Hippocampal formation (tissue), 2 donors: Measurements from ENCODE around the gene RAB40C.

Source experiments
- DNase-seq, 2 donors: peaks; one replicate each; lab custom pipeline; 2025; lab: John Stamatoyannopoulos, UW

Gene RAB40C

GRCh38 chr16:616733-617586 is 27.1 kb downstream of the RAB40C start:
- no peak for DNase-seq

- no peak for DNase-seq
Measured at GRCh38 chr16:617855-618254, 28.0 kb downstream of the RAB40C start.

GRCh38 chr16:619476-620100 is 29.7 kb downstream of the RAB40C start:
- no peak for DNase-seq

- no peak for DNase-seq
Measured at GRCh38 chr16:620700-621525, 31.0 kb downstream of the RAB40C start.

- DNase-seq = no peak
Measured at GRCh38 chr16:621526-622105, 31.8 kb downstream of the RAB40C start.

GRCh38 chr16:622920-623280 is 33.0 kb downstream of the RAB40C start:
- DNase-seq = no peak

- no peak for DNase-seq
Measured at GRCh38 chr16:624526-625070, 34.7 kb downstream of the RAB40C start.

- DNase-seq = no peak
Measured at GRCh38 chr16:625117-625976, 35.5 kb downstream of the RAB40C start.

- no peak for DNase-seq
Measured at GRCh38 chr16:625977-626765, 36.3 kb downstream of the RAB40C start.

GRCh38 chr16:626787-627453 is 37.1 kb downstream of the RAB40C start:
- no peak for DNase-seq

- DNase-seq = no peak
Measured at GRCh38 chr16:627454-628239, 37.8 kb downstream of the RAB40C start.

- no peak for DNase-seq
Measured at GRCh38 chr16:628321-629061, 38.6 kb downstream of the RAB40C start.

- no peak for DNase-seq
Measured at GRCh38 chr16:629185-629832, 39.4 kb downstream of the RAB40C start.

- DNase-seq = no peak
Measured at GRCh38 chr16:629833-630248, 40.0 kb downstream of the RAB40C start.

- DNase-seq = no peak
Measured at GRCh38 chr16:630249-630814, 40.5 kb downstream of the RAB40C start.

- no peak for DNase-seq
Measured at GRCh38 chr16:630815-631405, 41.0 kb downstream of the RAB40C start, which contains the start of gene WFIKKN1. Gene WFIKKN1 (plus strand): TSS chr16:630985. CDS start chr16:631254, 269 bp downstream.
